Keratinocyte (primary cell): Measurements from ENCODE around the gene UBXN11. TPM values are rescaled to one million over a fixed set of nuclear protein-coding genes. Genes with fewer than 3 reads are reported as not detected.

Source experiments
- DNase-seq: peaks from one replicate; pipeline ENCODE4 v3.0.0-alpha.2; 2011; ENCODE audit warnings: low read depth, missing footprints, low spot score
- FAIRE-seq: peaks from 2 replicates; lab custom pipeline; 2011; peaks lifted over from hg19 to GRCh38; lab: Jason Lieb, UNC
- H2AFZ ChIP-seq: 2 replicates; pipeline ENCODE4 v1.6.0; 2012; ENCODE audit warnings: low read length, control low read depth, inconsistent platforms; ENCODE audit not compliant: control insufficient read depth
- H3K27ac ChIP-seq: 2 replicates; pipeline ENCODE4 v1.5.1; 2011; ENCODE audit warnings: low read length; ENCODE audit not compliant: control insufficient read depth, insufficient read depth
- H3K27me3 ChIP-seq: 3 replicates; pipeline ENCODE4 v1.6.0; 2011; ENCODE audit warnings: low read length; ENCODE audit not compliant: control insufficient read depth, insufficient read depth; ENCODE audit errors: extremely low read depth
- H3K36me3 ChIP-seq, 2 experiments: 2 replicates in 1 of 2; 3 replicates in 1 of 2; pipeline ENCODE4 v1.5.1; 2011; ENCODE audit warnings: low read length in 2 of 2, mild to moderate bottlenecking in 1 of 2; ENCODE audit not compliant: control insufficient read depth in 2 of 2, insufficient read depth in 2 of 2; ENCODE audit errors: extremely low read depth in 1 of 2
- H3K4me1 ChIP-seq: 3 replicates; pipeline ENCODE4 v1.5.1; 2011; ENCODE audit warnings: low read length; ENCODE audit not compliant: control insufficient read depth, insufficient read depth; ENCODE audit errors: extremely low read depth
- H3K4me2 ChIP-seq: 3 replicates; pipeline ENCODE4 v1.6.0; 2011; ENCODE audit warnings: low read depth, low read length; ENCODE audit not compliant: control insufficient read depth, insufficient read depth; ENCODE audit errors: extremely low read depth
- H3K4me3 ChIP-seq, 3 experiments: fragments of 200-600 bp in 1 of 3; sonication (generic) in 1 of 3; 2 replicates in 2 of 3; 3 replicates in 1 of 3; pipeline ENCODE4 v1.5.1; 2011 to 2016; ENCODE audit warnings: low read length in 3 of 3, mild to moderate bottlenecking in 3 of 3, control low read depth in 2 of 3, inconsistent platforms in 1 of 3, low read depth in 1 of 3, mixed read lengths in 1 of 3, mixed run types in 1 of 3, moderate library complexity in 1 of 3; ENCODE audit not compliant: control insufficient read depth in 2 of 3, insufficient read depth in 2 of 3; ENCODE audit errors: extremely low read depth in 1 of 3
- H3K79me2 ChIP-seq: 2 replicates; pipeline ENCODE4 v1.6.0; 2012; ENCODE audit warnings: low read length; ENCODE audit not compliant: control insufficient read depth, insufficient read depth
- H3K9ac ChIP-seq: 3 replicates; pipeline ENCODE4 v1.6.0; 2011; ENCODE audit warnings: low read length; ENCODE audit not compliant: control insufficient read depth, insufficient read depth; ENCODE audit errors: extremely low read depth
- H3K9me1 ChIP-seq: 3 replicates; pipeline ENCODE4 v1.6.0; 2011; ENCODE audit warnings: low read length; ENCODE audit not compliant: control insufficient read depth, insufficient read depth; ENCODE audit errors: extremely low read depth
- H3K9me3 ChIP-seq: 2 replicates; pipeline ENCODE4 v1.5.1; 2012; ENCODE audit warnings: low read depth, low read length; ENCODE audit not compliant: control insufficient read depth
- H4K20me1 ChIP-seq: 3 replicates; pipeline ENCODE4 v1.6.0; 2011; ENCODE audit warnings: low read length; ENCODE audit not compliant: control insufficient read depth, insufficient read depth; ENCODE audit errors: extremely low read depth
- CTCF ChIP-seq, 3 experiments: IDR thresholded peaks in 1 of 3; conservative IDR thresholded peaks in 1 of 3; optimal IDR thresholded peaks in 1 of 3; 2 replicates in 2 of 3; 3 replicates in 1 of 3; pipeline versions ENCODE3 to v1.5.1; 2011; ENCODE audit warnings: low read length in 3 of 3, mild to moderate bottlenecking in 3 of 3, moderate library complexity in 2 of 3, control low read depth in 1 of 3, inconsistent platforms in 1 of 3; ENCODE audit not compliant: insufficient read depth in 2 of 3; ENCODE audit errors: extremely low read depth in 1 of 3
- EZH2 ChIP-seq: IDR thresholded peaks from one replicate; pipeline ENCODE4 v1.6.1; 2012; ENCODE audit warnings: inconsistent platforms, mild to moderate bottlenecking, low read length, moderate library complexity
- dilution Hi-C: fragments of 300-500 bp; cut with MboI; formaldehyde crosslinking; loops from one replicate; pipeline ENCODE4 v1.7.0; 2020; ENCODE audit warnings: low sequenced_read_pairs; ENCODE audit not compliant: extremely low pct_ligation_motif_present
- polyA plus RNA-seq, 5 experiments: library from polyadenylated mRNA; depleted of rRNA in 3 of 5; stranded (reverse) in 3 of 5; stranded (forward) in 1 of 5; unstranded in 1 of 5; fragments of >200 nt; gene quantifications; 1 replicate in 1 of 5; 2 replicates in 3 of 5; 3 replicates in 1 of 5; pipeline versions ENCODE4 v1.2.1 to v1.2.3, GENCODE V29; 2011 to 2012; ENCODE audit warnings: missing spikeins in 2 of 5, low read depth in 1 of 5, low replicate concordance in 1 of 5

UBXN11 gene
- polyA plus RNA-seq, 1 donor (not counting 4 experiments of a cell fraction or from before 2014, with no cell fraction given), result 6.6 TPM

- peaks cover 3% of the 10 kb centered on the region for H3K9me1 ChIP-seq
- no peak overlapping the region for H3K4me3 ChIP-seq
- dilution Hi-C loops, result no loop called here
- H3K9ac ChIP-seq, result no peak overlapping the region
- FAIRE-seq, result no peak
- peaks cover 14% of the 10 kb centered on the region for H4K20me1 ChIP-seq
- H3K4me1 ChIP-seq, result peaks cover 48% of the 10 kb centered on the region
- no peak for TF ChIP-seq EZH2
- no peaks in the 10 kb centered on the region for H3K9me3 ChIP-seq
- peak overlapping the region; percentile 41 for H3K4me2 ChIP-seq
- H3K27ac ChIP-seq, result peak overlapping the region; percentile 36
- no peak for DNase-seq
- H3K27me3 ChIP-seq, result no peaks in the 10 kb centered on the region
- peaks cover 17 to 27% of the 10 kb centered on the region in 2 experiments for H3K36me3 ChIP-seq
- peaks cover 21% of the 10 kb centered on the region for H3K79me2 ChIP-seq
- no peak overlapping the region for H2AFZ ChIP-seq
Observed at GRCh38 chr1:26283871-26284596, 22.4 kb downstream of the UBXN11 start.

GRCh38 chr1:26283279-26283853 is 23.1 kb downstream of the UBXN11 start:
- Histone ChIP-seq H3K36me3 (peaks cover 17 to 27% of the 10 kb centered on the region in 2 experiments), H3K4me1 (peaks cover 49% of the 10 kb centered on the region), H3K4me3 (no peak overlapping the region), H3K9me1 (peaks cover 3% of the 10 kb centered on the region), H3K27ac (no peak overlapping the region), H3K27me3 (no peaks in the 10 kb centered on the region), H2AFZ (no peak overlapping the region), H3K79me2 (peaks cover 21% of the 10 kb centered on the region), H4K20me1 (peaks cover 14% of the 10 kb centered on the region), H3K9ac (no peak overlapping the region), H3K4me2 (no peak overlapping the region), H3K9me3 (no peaks in the 10 kb centered on the region)
- DNase-seq (no peak), FAIRE-seq (no peak)
- dilution Hi-C loops, result no loop called here
- TF ChIP-seq EZH2 (no peak), CTCF (optimal IDR thresholded peaks at IDR 0.05 in 1 of 3, IDR thresholded peaks at IDR 0.05 in 1 of 3, conservative IDR thresholded peaks at IDR 0.05 in 1 of 3; ENCODE audit: extremely low read depth in 1 of 3, insufficient read depth in 2 of 3, low read length in 3 of 3) (no peak)
